ENCODE results near the gene RNLS.
"Not testable (repeated sequence)": the region's sequence is repeated elsewhere in the genome, so short reads cannot be mapped to it uniquely, and the experiment has no call there.

RNLS gene

GRCh38 chr10:88309365-88309764, 273.8 kb downstream of the RNLS start:
- no peak for TF ChIP-seq CTCF (IDR thresholded peaks at IDR 0.05; ENCODE audit: control insufficient read depth, insufficient read depth, low read depth, low read length, missing control alignments)
- DNase-seq (ENCODE audit: low read depth), result no peak
- no peak overlapping the region for H3K4me3 ChIP-seq (ENCODE audit: control insufficient read depth, low read depth, low read length)

GRCh38 chr10:88308361-88308760, 274.8 kb downstream of the RNLS start:
- DNase-seq (ENCODE audit: low read depth); H3K4me3 ChIP-seq (ENCODE audit: control insufficient read depth, low read depth, low read length): not testable (repeated sequence)

- H3K4me3 ChIP-seq (ENCODE audit: control insufficient read depth, low read depth, low read length), result no peak overlapping the region
- DNase-seq (ENCODE audit: low read depth), result no peak
- TF ChIP-seq CTCF (IDR thresholded peaks at IDR 0.05; ENCODE audit: control insufficient read depth, insufficient read depth, low read depth, low read length, missing control alignments), result no peak
Measured at GRCh38 chr10:88299787-88300186, 283.3 kb downstream of the RNLS start.

- no peak overlapping the region for H3K4me3 ChIP-seq (ENCODE audit: control insufficient read depth, low read depth, low read length)
- no peak for TF ChIP-seq CTCF (IDR thresholded peaks at IDR 0.05; ENCODE audit: control insufficient read depth, insufficient read depth, low read depth, low read length, missing control alignments)
- no peak for DNase-seq (ENCODE audit: low read depth)
Measured at GRCh38 chr10:88297103-88297502, 286.0 kb downstream of the RNLS start.

- no peak for DNase-seq (ENCODE audit: low read depth)
- H3K4me3 ChIP-seq (ENCODE audit: control insufficient read depth, low read depth, low read length), result no peak overlapping the region
- no peak for TF ChIP-seq CTCF (IDR thresholded peaks at IDR 0.05; ENCODE audit: control insufficient read depth, insufficient read depth, low read depth, low read length, missing control alignments)
Measured at GRCh38 chr10:88293651-88294230, 289.4 kb downstream of the RNLS start.

- H3K4me3 ChIP-seq (ENCODE audit: control insufficient read depth, low read depth, low read length), result no peak overlapping the region
- DNase-seq (ENCODE audit: low read depth), result no peak
- TF ChIP-seq CTCF (IDR thresholded peaks at IDR 0.05; ENCODE audit: control insufficient read depth, insufficient read depth, low read depth, low read length, missing control alignments), result no peak
Measured at GRCh38 chr10:88293073-88293472, 290.0 kb downstream of the RNLS start.

- no peak overlapping the region for H3K4me3 ChIP-seq (ENCODE audit: control insufficient read depth, low read depth, low read length)
- TF ChIP-seq CTCF (IDR thresholded peaks at IDR 0.05; ENCODE audit: control insufficient read depth, insufficient read depth, low read depth, low read length, missing control alignments), result no peak
- DNase-seq (ENCODE audit: low read depth), result no peak
Measured at GRCh38 chr10:88292185-88292514, 291.0 kb downstream of the RNLS start.

Measured in AG09309 (cell line).